Caco-2 (cell line): ENCODE measurements around the gene PLCB4. TPM values are rescaled to one million over a fixed set of nuclear protein-coding genes. Genes with fewer than 3 reads are reported as not detected.

Experiments
- BruUV-seq: library from RNA; stranded (reverse); fragments of 400-500 nt; replicated peaks from 2 replicates; lab custom pipeline; 2021; lab: Mats Ljungman, UMichigan
- CTCF ChIA-PET: fragments of 300-600 bp; sonication (Branson Sonifier 250); formaldehyde crosslinking; loops from one replicate; lab custom pipeline; 2022; ENCODE audit warnings: antibody characterized with exemption; lab: Charles Lee
- POLR2A ChIA-PET: fragments of 300-600 bp; sonication (Branson Sonifier 250); formaldehyde crosslinking; loops from one replicate; lab custom pipeline; 2022; ENCODE audit warnings: antibody characterized with exemption; lab: Charles Lee
- DNase-seq, 2 experiments: peaks; one replicate each; pipeline versions ENCODE4 v3.0.0 to v3.0.0-alpha.2; 2020 to 2022
- H3K27me3 ChIP-seq: replicated peaks from 2 replicates; pipeline ENCODE4 v1.6.0; 2011; ENCODE audit warnings: low read length; ENCODE audit not compliant: control insufficient read depth, insufficient read depth
- H3K36me3 ChIP-seq: 2 replicates; pipeline ENCODE4 v1.5.1; 2011; ENCODE audit warnings: low read length; ENCODE audit not compliant: control insufficient read depth, insufficient read depth
- H3K4me1 ChIP-seq: fragments of 250-450 bp; sonication (Bioruptor Pico); 2 replicates; pipeline ENCODE4 v1.5.1; 2020; ENCODE audit warnings: mild to moderate bottlenecking
- H3K4me3 ChIP-seq: 2 replicates; pipeline ENCODE4 v1.5.1; 2011; ENCODE audit warnings: low read depth, mild to moderate bottlenecking, control low read depth, low read length
- H3K9me3 ChIP-seq: fragments of 250-450 bp; sonication (Bioruptor Pico); 2 replicates; pipeline ENCODE4 v1.5.1; 2020; ENCODE audit warnings: mild to moderate bottlenecking, moderate library complexity
- H3K27ac Mint-ChIP-seq: one replicate; pipeline ENCODE4 v1.8.0; 2022; ENCODE audit warnings: mixed read lengths; ENCODE audit not compliant: unreplicated experiment
- H3K27me3 Mint-ChIP-seq: one replicate; pipeline ENCODE4 v1.8.0; 2022; ENCODE audit warnings: mixed read lengths; ENCODE audit not compliant: insufficient read depth, unreplicated experiment
- H3K36me3 Mint-ChIP-seq: one replicate; pipeline ENCODE4 v1.8.0; 2022; ENCODE audit warnings: mild to moderate bottlenecking, mixed read lengths; ENCODE audit not compliant: insufficient read depth, unreplicated experiment
- H3K4me1 Mint-ChIP-seq: one replicate; pipeline ENCODE4 v1.8.0; 2022; ENCODE audit warnings: low read depth, mixed read lengths; ENCODE audit not compliant: unreplicated experiment
- H3K4me3 Mint-ChIP-seq: one replicate; pipeline ENCODE4 v1.8.0; 2022; ENCODE audit warnings: mild to moderate bottlenecking, moderate library complexity, mixed read lengths; ENCODE audit not compliant: unreplicated experiment
- H3K9me3 Mint-ChIP-seq: one replicate; pipeline ENCODE4 v1.8.0; 2022; ENCODE audit warnings: mixed read lengths; ENCODE audit not compliant: unreplicated experiment
- intact Hi-C: fragments of 100-400 bp; cut with micrococcal nuclease; formaldehyde crosslinking; loops from one replicate; pipeline ENCODE4 v1.10.0; 2022; ENCODE audit not compliant: unreplicated experiment
- total RNA-seq: library from RNA; stranded (reverse); gene quantifications from 2 replicates; pipeline ENCODE4 v1.2.3, GENCODE V29; 2022
- TF ChIP-seq, protein P1 (sequence below), 2 experiments: fragments of 200-600 bp in 1 of 2; IDR thresholded peaks; 1 replicate in 1 of 2; 2 replicates in 1 of 2; pipeline versions ENCODE4 v1.5.1 to v1.8.0; 2011 to 2022; ENCODE audit warnings: antibody characterized with exemption in 1 of 2, control low read depth in 1 of 2, inconsistent platforms in 1 of 2, low read depth in 1 of 2, low read length in 1 of 2, mild to moderate bottlenecking in 1 of 2, moderate library complexity in 1 of 2; ENCODE audit not compliant: insufficient read depth in 1 of 2, severe bottlenecking in 1 of 2, unreplicated experiment in 1 of 2

Gene PLCB4
- total RNA-seq, 1 experiment from 2014 or later = 3.0 TPM

DNA sequence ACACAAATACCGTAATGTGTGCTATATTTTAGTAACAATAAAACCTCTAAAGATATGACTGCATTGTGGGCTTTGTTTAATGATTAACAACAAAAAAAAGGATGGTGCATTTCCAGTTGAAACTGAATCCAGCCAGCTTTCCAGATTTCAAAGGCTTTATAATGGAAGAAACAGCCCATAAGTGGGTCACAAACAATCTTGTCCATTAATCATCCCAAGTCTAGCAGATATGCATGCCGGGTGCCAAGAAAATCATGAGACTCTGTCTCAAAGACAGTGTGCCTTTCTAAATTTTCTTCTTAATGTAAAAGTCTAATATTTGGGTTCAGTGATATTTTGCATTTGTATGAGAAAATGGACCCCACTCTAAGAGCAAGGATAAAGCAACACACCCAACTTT lies 424.9 kb downstream of the PLCB4 start:
- peaks cover 8% of the 10 kb centered on the region for H3K27me3 Mint-ChIP-seq
- Histone ChIP-seq H3K9me3 (no peaks in the 10 kb centered on the region), H3K4me3 (no peak overlapping the region), H3K36me3 (no peaks in the 10 kb centered on the region), H3K4me1 (no peaks in the 10 kb centered on the region), H3K27me3 (no peaks in the 10 kb centered on the region)
- TF ChIP-seq, protein P1, sequence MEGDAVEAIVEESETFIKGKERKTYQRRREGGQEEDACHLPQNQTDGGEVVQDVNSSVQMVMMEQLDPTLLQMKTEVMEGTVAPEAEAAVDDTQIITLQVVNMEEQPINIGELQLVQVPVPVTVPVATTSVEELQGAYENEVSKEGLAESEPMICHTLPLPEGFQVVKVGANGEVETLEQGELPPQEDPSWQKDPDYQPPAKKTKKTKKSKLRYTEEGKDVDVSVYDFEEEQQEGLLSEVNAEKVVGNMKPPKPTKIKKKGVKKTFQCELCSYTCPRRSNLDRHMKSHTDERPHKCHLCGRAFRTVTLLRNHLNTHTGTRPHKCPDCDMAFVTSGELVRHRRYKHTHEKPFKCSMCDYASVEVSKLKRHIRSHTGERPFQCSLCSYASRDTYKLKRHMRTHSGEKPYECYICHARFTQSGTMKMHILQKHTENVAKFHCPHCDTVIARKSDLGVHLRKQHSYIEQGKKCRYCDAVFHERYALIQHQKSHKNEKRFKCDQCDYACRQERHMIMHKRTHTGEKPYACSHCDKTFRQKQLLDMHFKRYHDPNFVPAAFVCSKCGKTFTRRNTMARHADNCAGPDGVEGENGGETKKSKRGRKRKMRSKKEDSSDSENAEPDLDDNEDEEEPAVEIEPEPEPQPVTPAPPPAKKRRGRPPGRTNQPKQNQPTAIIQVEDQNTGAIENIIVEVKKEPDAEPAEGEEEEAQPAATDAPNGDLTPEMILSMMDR (IDR thresholded peaks at IDR 0.05; ENCODE audit: insufficient read depth in 1 of 2, low read depth in 1 of 2, low read length in 1 of 2, severe bottlenecking in 1 of 2, unreplicated experiment in 1 of 2) = no peak
- POLR2A ChIA-PET = no interaction called here
- no peaks in the 10 kb centered on the region for H3K36me3 Mint-ChIP-seq
- no peak for DNase-seq
- no peaks in the 10 kb centered on the region for H3K4me1 Mint-ChIP-seq
- intact Hi-C loops = no loop called here
- no peak overlapping the region for H3K4me3 Mint-ChIP-seq
- H3K9me3 Mint-ChIP-seq = no peaks in the 10 kb centered on the region
- no TSS peak for BruUV-seq
- H3K27ac Mint-ChIP-seq = no peak overlapping the region
- CTCF ChIA-PET = no interaction called here

DNA sequence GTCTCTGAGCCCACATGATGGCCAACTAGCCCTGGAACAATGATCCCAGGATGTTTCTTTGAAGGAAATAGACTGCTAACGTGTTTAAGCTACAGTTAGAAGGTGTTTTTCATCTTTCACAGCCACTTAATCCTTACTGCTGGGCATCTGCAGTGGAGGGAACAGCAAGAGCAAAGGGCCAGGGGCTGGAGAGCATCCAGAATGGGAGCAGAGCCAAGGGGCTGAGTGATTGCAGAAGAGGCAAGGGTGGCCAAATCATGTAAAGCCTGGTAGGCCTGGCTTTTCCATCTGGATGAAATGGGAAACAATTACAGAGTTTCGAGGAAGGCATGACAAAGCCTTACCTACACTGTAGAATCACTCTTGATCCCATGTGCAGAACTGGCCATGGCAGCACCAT lies 426.8 kb downstream of the PLCB4 start:
- H3K27ac Mint-ChIP-seq = no peak overlapping the region
- ChIA-PET CTCF (no interaction called here), POLR2A (no interaction called here)
- Histone ChIP-seq H3K9me3 (no peaks in the 10 kb centered on the region), H3K4me3 (no peak overlapping the region), H3K27me3 (no peaks in the 10 kb centered on the region; the same call in 1 of the 2 replicates), H3K36me3 (no peaks in the 10 kb centered on the region), H3K4me1 (no peaks in the 10 kb centered on the region)
- no peaks in the 10 kb centered on the region for H3K4me1 Mint-ChIP-seq
- no peaks in the 10 kb centered on the region for H3K36me3 Mint-ChIP-seq
- peaks cover 3% of the 10 kb centered on the region for H3K27me3 Mint-ChIP-seq
- no peak overlapping the region for H3K4me3 Mint-ChIP-seq
- DNase-seq = no peak
- BruUV-seq = no TSS peak
- no peaks in the 10 kb centered on the region for H3K9me3 Mint-ChIP-seq
- TF ChIP-seq, protein P1 (IDR thresholded peaks at IDR 0.05; ENCODE audit: insufficient read depth in 1 of 2, low read depth in 1 of 2, low read length in 1 of 2, severe bottlenecking in 1 of 2, unreplicated experiment in 1 of 2) = no peak
- intact Hi-C loops = no loop called here

DNA sequence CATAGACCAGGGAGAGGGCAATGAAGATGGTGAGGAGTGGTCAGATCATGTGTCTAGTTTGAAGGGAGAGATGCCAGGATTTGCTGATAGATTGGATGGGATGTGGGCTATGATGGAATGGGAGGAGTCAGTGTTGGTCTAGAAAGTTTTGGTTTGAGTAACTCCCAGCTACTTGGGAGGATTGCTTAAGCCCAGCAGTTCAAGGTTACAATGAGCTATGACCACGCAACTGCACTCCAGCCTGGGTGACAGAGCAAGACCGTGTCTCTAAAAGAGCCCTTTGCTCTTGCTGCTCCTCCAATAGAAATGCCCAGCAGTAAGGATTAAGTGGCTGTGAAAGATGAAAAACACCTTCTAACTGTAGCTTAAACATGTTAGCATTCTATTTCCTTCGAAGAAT lies 427.3 kb downstream of the PLCB4 start:
- ChIA-PET POLR2A (no interaction called here), CTCF (interaction anchor here (0.6 kb wide), 1 partner anchor 354 kb away, joined by 3 read pairs; no protein-coding TSS in a partner anchor)
- Histone ChIP-seq H3K9me3 (no peaks in the 10 kb centered on the region), H3K4me1 (no peaks in the 10 kb centered on the region), H3K4me3 (no peak overlapping the region), H3K27me3 (no peaks in the 10 kb centered on the region; the same call in 1 of the 2 replicates), H3K36me3 (no peaks in the 10 kb centered on the region)
- no TSS peak for BruUV-seq
- TF ChIP-seq, protein P1 (IDR thresholded peaks at IDR 0.05; ENCODE audit: insufficient read depth in 1 of 2, low read depth in 1 of 2, low read length in 1 of 2, severe bottlenecking in 1 of 2, unreplicated experiment in 1 of 2) = no peak
- Mint-ChIP-seq H3K4me1 (no peaks in the 10 kb centered on the region), H3K27ac (no peak overlapping the region), H3K27me3 (peaks cover 3% of the 10 kb centered on the region), H3K9me3 (no peaks in the 10 kb centered on the region), H3K36me3 (no peaks in the 10 kb centered on the region), H3K4me3 (no peak overlapping the region)
- intact Hi-C loops = no loop called here
- no peak for DNase-seq
